CMK (cell line): ENCODE data around the gene RNF223.
"Not testable (repeated sequence)": the region's sequence is repeated elsewhere in the genome, so short reads cannot be mapped to it uniquely, and the experiment has no call there.

Experiments
- DNase-seq: peaks from one replicate; pipeline ENCODE4 v3.0.0-alpha.2; 2010; ENCODE audit warnings: low read depth

RNF223 gene

DNA sequence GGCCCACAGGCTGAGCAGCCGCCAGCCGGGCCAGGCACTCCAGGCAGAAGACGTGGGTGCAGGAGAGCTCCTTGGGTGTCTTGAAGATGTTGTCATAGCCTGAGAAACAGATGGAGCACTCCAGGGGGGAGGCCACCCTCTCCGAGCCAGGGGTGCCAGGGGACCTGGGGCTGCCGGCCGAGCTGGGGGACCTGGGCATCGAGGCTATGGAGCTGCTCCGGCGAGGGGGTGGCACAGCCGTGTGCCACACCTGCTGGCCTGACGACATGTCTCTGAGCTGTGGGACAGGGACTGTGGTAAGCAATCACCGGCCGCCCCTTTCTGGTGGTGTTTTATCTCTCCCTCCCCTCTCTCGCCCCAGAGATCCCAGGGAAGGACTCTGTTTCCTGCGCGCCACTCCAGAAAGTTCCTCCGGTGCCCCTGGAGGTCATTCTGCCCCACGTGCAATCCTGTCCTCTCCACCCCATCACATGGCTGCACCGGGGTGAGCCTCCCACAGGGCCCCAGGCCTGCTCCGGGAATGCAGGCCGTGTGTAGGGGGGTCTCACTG is 1.7 kb downstream of the RNF223 start:
- DNase-seq, result no peak

DNA sequence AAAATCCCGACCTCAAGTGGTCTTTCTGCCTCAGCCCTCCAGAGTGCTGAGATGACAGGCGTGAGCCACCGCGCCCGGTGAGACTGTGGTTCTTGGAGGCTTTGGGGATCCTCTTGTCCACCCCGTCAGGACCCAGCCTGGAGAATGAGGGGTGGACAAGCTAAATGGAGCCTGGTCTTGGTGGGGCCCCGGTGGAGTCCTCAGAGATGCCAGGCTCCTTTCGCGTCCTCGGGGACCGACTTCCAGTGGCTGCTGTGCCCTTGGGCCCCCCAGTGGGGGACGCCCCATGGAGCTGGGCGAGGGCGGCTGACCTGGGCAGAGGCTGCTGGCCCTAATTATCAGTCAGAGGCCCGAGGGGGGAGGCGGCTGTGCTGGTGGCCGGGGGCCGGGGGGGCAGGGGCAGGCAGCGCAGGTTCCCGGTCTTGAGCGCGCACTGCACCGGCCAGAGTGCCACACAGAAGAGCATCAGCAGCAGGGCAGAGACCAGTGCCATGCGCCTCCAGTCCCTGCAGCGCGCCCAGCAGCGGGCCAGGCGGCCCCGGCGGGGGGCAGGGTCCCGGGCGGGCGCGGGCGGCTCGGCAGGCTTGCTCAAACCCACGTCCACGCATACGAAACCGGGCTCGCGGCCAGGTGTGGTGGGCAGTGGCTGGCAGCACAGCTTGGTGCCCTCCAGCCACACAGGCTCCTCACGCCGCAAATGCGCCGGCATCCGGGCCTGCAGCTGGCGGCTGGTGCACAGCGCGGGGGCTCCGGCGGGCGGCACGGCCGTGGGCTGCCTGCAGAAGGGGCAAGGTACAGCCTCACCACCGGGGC is 2.4 kb downstream of the RNF223 start:
- DNase-seq, result no peak

DNA sequence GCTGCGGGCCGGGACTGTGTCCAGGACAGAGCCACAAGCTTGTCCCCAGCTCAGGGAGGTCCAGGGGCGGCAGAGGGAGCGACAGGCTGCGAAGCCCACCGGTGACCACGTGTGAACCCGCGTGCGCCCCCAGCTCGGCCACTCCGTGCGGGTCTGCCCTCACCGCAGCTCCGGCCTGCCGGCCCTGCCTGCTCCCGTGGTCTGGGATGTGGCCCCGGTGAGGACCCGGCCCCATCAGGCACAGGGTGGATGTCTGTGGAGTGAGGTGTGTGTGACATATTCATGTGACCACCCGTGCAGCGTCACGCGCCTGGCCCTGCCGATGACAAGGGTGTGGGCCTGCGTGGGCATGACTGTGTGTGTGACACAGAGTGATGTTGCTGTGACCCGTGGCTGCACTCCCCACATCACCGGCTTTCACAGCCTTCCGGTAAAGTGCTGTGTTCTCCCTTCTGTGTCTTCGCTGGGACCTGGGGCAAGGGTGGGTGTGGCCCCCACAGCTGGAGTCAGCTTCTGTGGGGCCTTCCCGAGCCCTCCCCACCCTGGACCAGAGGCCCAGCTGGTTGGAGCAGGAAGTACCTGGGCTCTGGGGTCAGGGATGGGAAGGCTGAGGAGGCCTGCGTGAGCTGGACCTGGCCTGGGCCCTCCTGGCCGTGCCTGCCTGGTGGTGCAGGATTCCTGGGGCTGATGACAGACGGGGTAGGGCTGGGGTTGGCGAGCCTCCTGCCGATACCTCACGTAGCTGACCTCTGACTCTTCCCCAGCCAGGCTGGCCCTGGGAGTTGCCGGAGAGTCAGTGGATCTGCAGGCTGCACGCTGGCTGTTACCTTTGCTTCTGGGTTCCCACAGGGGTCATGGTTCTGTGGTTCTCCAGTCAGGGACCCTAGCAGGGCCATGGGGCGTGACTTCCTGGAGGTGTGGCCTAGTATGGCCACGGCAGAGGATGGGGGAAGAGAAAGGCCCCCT is 4.1 kb downstream of the RNF223 start:
- no peak for DNase-seq

DNA sequence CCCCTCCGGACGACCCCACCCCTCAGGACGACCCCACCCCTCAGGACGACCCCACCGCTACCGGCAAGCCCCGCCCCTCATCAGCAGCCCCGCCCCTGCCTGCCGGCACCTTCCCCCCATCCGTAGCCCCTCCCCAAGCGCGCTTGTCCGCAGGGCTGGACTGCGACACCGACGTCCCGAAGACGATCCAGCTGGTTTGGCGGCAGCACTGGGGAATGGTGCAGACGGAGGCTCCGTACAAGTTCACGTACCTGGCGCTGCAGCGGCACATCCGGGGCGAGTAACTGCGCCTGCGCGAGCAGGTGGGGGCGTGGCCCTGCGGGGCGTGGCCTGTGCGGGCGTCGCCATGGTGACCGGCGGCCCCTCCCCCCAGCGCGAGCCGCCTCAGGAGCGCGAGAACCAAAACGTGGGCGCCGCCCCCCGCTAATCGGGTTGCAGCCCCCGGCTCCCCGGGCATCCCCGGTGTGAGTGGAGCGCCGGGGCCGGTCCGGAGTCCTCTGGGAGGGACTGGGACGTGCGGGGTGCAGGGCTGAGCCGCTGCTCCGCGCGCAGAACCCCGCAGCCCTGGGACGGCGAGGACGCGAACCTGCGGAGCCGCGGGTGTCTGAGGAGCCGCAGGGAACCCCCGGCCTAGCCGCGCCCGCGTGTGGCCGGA is 4.9 kb downstream of the RNF223 start:
- DNase-seq, result peak; percentile 66

DNA sequence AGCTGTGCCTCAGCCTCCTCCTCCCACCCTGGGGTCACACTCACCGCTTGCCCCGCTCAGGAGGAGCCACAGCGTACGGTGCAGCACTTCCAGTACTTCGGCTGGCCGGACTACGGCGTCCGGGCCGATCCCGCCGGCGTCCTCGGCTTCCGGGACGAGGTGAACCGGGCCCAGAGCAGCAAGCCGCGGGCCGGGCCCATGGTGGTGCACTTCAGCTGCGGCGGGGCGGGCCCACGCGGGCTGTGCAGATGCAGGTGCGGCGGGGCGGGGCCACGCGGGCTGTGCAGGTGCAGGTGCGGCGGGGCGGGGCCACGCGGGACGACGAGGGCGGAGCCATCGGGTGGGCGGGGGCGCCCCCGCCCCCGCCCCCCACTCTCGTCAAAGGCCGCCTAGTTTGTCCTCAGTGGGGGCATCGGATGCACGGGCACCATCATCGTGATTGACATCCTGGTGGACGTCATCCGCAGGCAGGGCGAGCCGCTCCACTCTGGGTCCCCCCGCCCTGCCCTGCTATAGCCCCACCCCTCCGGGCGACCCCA is 5.5 kb downstream of the RNF223 start:
- no peak for DNase-seq

DNA sequence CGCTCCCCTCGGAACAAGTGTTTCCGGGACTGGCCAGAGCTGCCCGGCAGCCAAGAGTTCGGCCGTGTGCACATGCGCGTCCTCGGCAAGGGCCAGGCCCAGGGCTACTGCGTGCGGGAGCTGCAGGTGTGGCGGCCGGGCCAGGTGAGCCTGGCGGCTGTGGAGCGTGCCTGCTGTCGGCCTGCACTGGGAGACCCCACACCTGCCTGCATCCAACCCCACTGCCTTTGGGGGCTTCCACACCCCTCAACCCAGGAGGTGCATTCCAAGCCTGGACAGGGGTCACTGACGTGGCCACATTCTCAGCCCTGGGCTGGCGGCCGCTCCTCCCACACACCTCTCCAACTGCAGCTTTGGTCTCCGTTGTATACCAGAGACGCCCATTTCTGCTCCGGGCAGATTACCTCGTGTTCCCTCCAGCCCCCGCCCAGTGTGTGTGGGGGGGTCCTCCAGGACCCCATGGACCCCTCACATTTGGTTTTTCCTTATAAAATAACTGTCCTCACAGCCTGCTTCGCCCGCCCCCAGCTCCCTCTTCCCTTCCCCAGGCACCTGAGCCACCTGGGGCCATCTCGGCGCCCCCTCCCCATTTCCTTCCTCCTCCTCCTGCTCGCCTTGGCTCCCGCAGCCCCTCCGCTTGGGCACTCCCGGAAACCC is 6.1 kb downstream of the RNF223 start:
- DNase-seq, result no peak

DNA sequence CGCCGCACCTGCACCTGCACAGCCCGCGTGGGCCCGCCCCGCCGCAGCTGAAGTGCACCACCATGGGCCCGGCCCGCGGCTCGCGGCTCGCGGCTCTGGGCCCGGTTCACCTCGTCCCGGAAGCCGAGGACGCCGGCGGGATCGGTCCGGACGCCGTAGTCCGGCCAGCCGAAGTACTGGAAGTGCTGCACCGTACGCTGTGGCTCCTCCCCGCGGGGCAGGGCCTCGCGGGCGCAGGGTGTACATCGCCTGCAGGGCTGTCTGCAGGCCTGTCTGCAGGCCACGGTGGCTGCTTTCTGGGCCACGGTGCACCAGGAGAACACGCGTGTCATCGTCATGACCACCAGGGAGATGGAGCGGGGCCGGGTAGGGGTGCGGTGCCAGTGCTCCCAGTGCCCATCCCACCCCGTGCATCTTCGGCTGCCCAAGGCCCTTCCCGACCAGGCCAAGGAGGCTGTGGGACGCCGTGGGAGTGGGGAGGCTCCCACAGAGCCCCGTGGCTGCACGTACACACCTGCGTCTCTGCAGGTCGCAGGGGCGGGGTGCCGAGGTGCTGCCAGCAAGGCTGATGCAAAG is 6.7 kb downstream of the RNF223 start:
- DNase-seq, result no peak

DNA sequence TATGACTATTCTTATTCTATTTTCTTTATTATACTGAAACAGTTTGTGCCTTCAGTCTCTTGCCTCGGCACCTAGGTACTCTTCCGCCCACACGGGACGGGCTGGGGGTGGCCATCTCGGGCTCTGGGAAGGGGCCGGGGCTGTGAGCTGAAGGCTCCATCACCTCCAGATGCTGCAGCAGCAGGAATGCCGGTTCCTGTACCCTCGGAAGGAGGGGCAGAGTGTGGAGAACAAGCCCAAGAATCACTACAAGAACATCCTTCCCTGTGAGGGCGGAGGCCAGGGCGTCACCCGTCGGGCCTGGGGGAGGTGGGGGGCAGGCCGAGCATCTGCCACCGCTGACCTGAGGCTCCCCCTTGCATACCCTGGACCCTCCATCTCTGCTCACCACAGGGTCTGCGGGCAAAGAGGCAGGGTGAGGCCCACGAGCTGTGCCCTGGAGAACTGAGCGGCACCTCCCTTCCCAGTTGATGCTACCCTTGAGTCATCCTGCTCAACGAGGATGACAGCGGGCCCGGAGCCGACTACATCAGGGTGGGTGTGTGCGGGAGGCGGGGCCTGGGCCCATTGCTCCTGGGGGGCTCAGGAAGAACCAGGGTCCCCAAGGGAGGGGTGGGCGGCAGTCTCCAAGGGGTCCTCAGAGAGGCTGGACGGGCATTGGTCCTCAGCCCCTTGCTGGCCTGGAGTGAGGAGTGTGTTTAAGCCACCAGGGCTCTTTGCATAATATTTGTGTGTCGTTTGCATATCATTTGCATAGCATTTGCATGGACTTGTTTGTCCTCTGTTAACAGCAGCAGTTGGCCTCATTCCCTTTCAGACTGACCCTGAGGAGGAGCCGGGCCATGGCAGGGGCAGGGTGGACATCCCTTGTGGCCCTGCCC is 7.5 kb downstream of the RNF223 start:
- no peak for DNase-seq

DNA sequence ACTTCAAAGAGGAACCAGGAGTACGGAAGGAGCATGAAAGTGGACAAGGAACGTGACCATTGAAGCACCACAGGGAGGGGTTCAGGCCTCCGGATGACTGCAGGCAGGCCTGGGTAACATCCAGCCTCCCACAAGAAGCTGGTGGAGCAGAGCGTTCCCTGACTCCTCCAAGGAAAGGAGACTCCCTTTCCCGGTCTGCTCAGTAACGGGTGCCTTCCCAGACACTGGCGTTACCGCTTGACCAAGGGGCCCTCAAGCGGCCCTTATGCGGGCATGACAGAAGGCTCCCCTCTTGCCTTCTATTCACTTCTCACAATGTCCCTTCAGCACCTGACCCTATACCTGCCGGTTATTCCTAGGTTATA is 8.2 kb downstream of the RNF223 start:
- DNase-seq, result not testable (repeated sequence)

DNA sequence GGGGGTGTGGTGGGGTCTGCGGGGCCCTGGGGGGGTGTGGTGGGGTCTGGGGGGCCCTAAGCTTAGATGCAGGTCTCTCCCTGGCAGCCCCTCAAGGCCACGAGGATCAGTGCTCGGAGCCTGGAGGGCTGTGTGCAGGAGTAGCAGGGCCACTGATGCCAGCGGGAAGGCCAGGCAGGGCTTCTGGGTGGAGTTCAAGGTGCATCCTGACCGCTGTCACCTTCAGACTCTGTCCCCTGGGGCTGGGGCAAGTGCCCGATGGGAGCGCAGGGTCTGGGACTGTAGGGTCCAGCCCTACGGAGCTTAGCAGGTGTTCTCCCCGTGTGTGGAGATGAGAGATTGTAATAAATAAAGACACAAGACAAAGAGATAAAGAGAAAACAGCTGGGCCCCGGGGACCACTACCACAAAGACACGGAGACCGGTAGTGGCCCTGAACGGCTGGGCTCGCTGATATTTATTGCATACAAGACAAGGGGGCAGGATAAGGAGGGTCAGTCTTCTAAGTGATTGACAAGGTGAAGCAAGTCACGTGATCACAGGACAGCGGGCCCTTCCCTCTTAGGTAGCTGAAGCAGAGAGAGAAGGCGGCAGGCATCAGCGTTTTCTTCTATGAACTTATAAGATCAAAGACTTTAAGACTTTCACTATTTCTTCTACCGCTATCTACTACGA is 8.7 kb downstream of the RNF223 start:
- no peak for DNase-seq

DNA sequence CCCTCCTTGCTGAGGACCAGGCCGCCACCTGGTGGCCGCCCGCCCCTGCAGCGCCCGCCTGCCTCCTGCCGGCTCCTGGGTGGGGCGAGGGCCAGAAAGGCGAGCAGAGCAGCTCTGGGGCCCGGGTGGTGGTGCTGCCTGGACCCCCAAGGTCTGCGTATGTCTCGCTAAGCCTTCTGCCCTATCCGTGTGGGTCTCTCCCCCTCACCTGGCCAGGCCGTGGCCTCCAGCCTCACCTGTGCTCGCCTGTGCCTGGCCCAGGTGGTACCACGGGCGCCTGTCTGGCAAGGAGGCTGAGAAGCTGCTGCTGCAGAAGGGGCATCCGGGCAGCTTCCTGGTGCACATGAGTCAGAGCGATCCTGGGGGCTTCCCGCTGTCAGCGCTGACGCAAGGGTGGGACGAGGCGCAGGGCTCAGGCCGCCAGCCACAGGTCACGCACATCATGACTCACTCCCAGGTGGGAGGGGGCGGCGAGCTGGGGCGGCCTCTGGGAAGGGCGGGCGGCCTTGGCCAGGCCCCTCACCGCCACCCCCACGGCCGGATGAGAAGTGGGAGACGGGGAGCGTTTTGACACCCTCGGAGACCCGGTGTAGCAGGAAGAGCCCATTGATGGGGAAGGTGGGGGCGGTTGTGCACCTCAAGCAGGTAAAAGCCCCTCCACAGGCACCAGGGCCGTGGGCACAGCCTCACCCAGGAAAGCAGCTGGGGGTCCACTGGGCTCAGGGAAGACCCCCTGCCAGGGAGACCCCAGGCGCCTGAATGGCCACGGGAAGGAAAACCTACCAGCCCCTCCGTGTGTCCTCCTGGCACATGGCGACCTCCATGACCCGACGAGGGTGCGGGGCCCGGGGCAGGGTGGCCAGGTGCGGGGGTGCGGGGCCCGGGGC is 9.9 kb downstream of the RNF223 start:
- DNase-seq, result no peak

DNA sequence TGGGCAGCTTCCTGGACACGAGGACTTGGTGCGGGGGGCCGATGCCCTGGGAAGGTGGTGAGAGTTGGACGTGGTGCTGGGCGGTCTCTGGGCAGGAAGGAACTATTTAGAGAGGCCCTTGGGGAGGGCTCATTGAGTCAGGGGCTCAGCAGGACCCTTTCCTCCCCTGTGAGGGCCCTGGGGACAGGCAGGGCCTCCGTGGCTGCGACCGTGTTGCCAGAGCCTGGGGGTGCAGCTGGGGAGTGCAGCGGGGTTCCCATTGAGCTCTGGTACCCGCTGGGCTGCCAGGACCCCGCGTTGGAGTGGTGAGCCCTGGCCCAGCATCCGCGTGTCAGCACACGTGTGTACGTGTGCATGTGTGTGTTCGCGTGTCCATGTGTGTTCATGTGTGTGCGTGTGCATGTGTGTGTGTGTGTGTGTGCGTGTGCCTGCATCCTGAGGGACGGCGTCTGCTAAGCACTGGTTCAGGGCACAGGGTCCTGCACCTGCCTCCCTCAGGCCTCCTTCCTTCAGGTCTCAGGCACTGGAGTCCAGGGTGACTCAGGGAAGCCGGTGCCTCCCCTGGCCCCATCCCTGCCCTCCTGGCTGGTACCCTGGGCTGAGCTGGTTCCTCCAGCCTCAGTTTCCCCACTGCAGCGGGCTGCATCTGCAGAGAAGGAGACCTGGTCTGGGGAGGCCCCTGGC is 10.7 kb downstream of the RNF223 start:
- no peak for DNase-seq

DNA sequence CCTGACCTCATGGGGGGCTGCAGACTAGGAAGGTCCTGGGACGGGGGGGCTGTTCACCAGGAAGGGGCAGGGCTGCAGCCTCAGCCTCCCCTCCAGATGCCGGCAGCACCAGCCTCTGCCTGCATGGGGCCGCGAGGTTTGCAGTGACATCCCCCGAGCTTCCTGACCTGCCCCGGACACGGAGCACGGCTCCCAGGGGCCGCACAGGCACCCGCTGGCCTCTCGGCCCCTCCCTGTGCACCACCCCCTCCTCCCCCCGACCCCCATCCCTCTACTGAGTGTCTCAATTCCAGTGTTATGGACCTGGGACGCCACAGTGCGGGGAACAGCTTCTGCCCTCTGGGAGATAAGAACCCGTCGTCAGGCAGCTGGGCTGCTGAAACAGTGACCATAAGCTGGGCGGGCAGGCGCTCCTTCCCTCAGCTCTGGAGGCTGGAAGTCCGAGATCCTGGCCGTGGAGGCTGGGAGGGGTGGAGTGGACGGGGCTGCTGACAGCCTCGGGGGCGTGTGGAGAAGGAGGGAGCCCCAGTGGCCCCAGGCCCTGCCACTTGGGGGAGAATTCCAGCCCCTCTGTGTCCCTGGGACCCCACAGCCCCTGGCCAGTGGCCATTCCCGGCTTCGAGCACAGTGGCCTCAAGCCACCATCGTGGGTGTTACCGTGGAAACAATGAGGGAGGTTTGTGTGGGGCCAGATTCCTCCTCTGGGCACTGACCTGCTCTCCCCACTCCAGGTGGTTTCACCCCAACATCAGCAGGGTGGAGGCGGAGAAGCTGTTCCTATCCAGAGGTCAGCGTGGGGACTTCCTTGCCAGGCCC is 11.6 kb downstream of the RNF223 start:
- no peak for DNase-seq

DNA sequence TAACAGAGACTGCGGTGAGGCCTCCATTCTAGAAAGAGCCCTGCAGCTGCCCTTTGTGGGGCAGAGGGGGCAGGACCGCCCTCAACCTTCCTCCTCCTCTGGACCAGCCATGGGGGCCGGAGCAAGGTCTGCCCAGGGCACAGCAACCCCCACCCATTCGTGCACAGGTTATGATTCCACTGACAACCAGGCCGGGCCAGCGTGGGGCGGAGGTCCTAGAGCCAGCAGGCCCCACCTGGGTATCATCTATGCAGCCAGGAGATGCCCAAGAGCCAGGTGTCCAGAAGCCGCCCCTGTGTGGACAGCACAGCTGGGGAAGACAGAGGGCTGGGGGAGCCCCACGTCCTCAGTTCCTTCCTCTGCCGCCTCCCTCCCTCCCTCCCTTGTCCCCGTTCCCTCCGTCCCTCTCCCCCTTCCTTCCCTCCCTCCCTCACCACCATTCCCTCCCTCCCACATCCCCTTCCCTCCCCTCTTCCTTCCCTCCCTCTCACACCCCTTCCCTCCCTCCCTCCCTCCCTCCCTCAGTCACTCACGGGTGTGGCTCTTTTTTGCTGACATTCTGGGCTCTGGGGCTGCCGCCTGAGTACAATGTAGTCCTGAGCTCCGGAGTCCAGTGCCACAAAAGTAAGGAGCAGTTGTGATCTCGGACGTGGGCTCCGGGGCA is 12.3 kb downstream of the RNF223 start:
- peak; percentile 76 for DNase-seq

DNA sequence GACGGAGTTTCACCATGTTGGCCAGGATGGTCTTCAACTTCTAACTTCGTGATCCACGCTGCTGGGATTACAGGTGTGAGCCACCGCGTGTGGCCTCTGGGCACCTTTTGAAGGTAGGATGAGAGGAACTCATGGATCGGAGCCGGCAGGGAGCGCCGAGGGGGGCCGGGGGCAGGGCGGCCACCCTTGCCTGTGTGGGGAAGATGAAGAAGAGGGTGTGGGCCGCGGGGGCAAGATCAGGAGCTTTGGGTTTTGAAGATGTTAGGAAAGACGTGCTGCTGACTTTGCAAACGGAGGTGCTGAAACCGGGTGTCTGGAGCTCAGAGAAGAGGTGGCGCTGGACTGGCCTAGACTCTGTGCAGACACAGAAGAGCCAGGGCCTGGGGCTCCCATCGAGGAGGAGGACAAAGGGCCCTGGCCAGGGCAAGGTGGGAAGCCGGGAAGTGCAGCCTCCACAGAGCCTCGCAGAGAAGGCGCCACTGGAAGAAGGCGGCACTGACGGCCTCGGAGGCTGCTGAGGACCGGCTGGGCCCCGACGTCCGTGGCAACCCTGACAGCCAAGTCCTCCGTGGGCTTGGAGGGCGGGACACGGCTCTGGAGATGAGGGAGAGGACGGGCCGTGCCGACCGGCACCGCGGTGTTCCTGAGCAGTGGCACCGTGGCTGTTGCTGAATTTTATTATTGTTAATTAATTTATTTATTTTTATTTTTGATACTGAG is 13.7 kb downstream of the RNF223 start:
- no peak for DNase-seq
